ENCODE results near the gene SDHAF1.

DNA sequence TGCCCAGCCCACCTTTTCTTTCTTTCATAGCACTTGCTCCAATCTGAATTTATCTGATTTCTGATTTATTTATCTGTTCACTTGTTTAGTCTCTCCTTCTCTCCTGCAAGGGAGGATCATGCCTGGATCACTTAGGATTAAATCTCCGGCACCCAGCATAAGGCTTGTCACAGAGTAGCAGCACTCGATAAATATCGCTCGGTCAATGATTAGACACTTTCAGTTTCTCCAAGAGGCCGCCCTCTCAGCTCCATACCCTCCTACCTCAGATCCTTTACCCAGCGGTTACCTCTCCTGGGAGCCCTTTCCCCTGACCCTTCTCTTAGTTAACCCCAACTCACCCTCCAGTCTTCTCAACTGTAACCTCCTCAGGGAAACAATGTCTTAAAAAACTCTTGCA is 36.3 kb downstream of the SDHAF1 start:
- TF ChIP-seq POLR2A (IDR thresholded peaks at IDR 0.05): no peak
- TF ChIP-seq, protein P1, sequence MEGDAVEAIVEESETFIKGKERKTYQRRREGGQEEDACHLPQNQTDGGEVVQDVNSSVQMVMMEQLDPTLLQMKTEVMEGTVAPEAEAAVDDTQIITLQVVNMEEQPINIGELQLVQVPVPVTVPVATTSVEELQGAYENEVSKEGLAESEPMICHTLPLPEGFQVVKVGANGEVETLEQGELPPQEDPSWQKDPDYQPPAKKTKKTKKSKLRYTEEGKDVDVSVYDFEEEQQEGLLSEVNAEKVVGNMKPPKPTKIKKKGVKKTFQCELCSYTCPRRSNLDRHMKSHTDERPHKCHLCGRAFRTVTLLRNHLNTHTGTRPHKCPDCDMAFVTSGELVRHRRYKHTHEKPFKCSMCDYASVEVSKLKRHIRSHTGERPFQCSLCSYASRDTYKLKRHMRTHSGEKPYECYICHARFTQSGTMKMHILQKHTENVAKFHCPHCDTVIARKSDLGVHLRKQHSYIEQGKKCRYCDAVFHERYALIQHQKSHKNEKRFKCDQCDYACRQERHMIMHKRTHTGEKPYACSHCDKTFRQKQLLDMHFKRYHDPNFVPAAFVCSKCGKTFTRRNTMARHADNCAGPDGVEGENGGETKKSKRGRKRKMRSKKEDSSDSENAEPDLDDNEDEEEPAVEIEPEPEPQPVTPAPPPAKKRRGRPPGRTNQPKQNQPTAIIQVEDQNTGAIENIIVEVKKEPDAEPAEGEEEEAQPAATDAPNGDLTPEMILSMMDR (IDR thresholded peaks at IDR 0.05): no peak
